Activated CD8-positive, alpha-beta memory T cell treated with anti-CD3 and anti-CD28 coated beads for 24 hours (primary cell): ENCODE data around the gene FLII.
A peak's percentile ranks its signal among the peaks of the same experiment; 100 is the strongest.

Experiments
- DNase-seq: peaks from one replicate; pipeline ENCODE4 v3.0.0-alpha.2; 2020

Gene FLII

GRCh38 chr17:18241229-18241871 is 17.2 kb downstream of the FLII start:
- no peak for DNase-seq

DNA sequence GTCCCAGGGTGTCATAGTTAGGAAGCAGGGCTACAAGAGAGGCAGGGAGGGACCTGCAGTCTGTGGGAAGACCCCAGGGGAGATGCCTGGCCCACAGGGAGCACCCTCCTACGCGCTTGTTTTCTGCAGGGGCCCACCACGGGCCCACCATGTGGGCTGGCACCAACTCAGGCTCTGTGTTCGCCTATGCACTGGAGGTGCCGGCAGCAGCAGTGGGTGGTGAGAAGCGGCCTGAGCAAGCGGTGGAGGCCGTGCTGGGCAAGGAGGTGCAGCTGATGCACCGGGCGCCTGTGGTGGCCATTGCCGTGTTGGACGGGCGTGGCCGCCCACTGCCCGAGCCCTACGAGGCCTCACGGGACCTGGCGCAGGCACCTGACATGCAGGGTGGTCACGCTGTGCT is 18.1 kb downstream of the FLII start:
- no peak for DNase-seq

DNA sequence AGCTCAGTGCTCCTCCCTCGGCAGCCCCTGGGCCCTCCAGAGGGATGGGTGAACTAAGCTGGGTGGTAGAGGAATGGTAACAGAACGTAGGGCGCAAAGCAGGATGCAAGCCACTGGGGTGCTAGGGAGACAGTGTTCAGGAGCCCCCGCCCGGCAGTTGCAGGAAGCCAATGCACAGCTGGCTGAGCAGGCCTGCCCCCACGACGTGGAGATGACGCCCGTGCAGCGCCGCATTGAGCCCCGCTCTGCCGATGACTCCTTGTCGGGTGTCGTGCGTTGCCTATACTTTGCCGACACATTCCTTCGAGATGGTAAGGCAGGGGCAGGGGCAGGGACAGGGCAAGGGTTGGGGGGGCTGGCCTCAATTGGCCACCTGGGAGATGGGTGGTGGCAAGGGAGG is 20.2 kb downstream of the FLII start:
- DNase-seq, result no peak

DNA sequence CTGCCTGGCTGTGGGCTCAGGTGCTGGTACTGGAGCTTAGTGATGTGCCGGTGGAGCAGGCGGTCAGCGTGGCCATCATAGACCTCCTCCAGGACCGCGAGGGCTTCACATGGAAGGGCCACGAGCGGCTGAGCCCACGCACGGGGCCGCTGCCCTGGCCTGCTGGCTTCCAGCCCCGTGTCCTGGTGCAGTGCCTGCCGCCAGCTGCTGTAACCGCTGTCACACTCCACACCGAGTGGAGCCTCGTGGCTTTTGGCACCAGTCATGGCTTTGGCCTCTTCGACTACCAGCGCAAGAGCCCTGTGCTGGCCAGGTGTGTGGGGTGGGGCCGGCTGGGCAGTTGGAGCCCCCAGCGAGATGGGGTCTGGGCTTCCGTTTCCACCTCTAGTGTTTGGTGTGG is 21.1 kb downstream of the FLII start:
- DNase-seq, result no peak

DNA sequence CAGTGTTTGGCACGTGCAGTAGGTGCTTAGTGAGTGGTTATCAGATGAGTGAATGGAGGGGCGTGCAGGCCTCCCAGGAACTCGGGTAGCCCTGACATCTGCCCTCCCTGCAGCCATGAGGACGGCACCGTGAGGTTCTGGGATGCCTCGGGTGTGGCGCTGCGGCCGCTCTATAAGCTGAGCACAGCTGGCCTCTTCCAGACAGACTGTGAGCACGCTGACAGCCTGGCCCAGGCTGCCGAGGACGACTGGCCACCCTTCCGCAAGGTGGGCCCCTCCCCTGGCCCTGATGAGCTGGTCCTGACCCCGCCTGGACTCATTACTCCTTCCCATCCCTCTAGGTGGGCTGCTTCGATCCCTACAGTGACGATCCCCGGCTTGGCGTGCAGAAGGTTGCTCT is 22.0 kb downstream of the FLII start:
- DNase-seq, result no peak

- DNase-seq, result peak; percentile 66
Measured at GRCh38 chr17:18235743-18236256, 22.7 kb downstream of the FLII start.

DNA sequence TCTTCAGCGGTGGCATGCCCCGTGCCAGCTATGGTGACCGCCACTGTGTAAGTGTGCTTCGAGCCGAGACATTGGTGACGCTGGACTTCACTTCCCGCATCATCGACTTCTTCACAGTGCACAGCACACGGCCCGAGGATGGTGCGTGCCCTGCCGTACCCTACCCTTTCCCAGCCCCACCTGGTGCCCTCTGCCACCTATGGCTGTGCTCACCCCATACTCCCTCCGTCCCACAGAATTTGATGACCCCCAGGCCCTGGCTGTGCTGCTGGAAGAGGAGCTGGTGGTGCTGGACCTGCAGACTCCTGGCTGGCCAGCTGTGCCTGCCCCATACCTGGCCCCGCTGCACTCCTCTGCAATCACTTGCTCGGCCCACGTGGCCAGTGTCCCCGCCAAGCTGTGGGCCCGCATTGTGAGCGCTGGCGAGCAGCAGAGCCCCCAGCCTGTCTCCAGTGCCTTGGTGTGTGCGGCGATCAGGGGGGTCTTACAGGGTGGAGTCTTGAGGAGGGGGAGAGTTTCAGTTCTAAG is 23.6 kb downstream of the FLII start:
- no peak for DNase-seq

DNA sequence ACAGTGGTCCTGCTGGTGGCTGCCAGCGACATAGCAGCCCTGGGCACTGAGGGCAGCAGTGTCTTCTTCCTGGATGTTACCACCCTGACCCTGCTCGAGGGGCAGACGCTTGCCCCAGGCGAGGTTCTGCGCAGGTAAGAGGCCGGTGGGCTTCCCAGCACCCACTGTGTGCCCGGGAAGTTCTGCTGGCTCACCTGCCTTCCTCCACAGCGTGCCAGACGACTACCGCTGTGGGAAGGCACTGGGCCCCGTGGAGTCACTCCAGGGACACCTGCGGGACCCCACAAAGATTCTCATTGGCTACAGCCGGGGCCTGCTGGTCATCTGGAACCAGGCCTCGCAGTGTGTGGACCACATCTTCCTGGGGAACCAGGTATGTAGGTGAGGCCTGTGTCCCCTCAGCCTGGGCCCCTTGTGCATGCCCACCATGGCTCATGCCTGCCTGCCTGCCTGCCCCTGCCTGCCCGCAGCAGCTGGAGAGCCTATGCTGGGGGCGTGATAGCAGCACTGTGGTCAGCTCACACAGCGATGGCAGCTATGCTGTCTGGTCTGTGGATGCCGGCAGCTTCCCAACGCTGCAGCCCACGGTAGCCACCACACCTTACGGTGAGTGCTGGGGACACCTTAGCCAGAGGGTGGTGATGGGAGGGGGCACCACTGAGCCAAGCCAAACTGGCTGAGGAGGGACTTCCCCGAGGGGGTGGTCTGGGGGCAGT is 24.6 kb downstream of the FLII start:
- no peak for DNase-seq

DNA sequence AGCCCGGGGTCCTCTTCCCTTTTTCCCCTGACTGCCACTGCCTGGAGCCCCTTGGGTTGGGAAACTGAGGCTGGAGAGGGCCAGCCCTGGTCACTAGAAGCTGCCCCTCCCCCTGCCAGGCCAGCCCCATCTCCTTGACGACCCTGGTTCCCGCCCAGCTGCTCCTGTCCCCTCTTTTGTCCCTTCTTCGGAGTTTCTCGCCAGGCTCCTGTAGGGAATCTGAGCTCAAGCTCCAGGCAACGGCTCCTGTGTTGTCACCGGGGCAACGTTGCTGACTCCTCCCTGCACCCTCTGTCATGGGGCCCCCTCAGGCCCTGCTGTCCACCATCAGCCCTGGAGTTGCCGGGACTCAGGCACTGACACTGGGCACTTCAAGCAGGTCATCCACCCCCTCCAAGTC is 27.4 kb downstream of the FLII start:
- no peak for DNase-seq

GRCh38 chr17:18230288-18231141 is 28.0 kb downstream of the FLII start:
- DNase-seq, result no peak

- DNase-seq, result no peak
Measured at GRCh38 chr17:18229771-18230170, 28.8 kb downstream of the FLII start.

DNA sequence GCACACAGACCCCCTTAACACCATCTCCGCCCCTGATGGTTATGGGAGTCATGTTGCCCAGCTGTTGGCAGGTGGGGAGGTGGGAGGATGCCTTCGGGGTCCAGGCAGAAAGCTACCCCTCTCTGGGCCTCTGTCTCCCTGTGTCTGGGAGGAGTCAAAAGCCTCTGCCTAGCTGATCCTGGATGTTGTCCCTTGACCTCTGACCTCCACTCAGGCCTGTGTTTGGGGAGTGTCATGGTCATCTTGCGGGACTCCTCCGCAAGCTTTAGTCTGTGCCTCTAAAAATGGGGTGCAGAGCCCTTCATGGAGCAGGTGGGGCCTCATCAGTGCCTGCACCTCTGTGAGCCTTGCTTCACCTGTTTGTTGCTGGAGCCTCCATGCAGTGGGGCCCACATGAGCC is 29.3 kb downstream of the FLII start:
- DNase-seq, result no peak

GRCh38 chr17:18228176-18228682 is 30.3 kb downstream of the FLII start:
- no peak for DNase-seq

GRCh38 chr17:18227635-18228034 is 30.9 kb downstream of the FLII start:
- DNase-seq, result no peak

GRCh38 chr17:18226284-18226945 is 32.1 kb downstream of the FLII start:
- DNase-seq, result no peak

GRCh38 chr17:18225642-18226283 is 32.8 kb downstream of the FLII start:
- DNase-seq, result peak; percentile 73

- DNase-seq, result peak; percentile 98
Measured at GRCh38 chr17:18225121-18225641, 33.4 kb downstream of the FLII start, which contains the start of gene LLGL1. LLGL1 (plus strand) TSS chr17:18225635; CDS start chr17:18225683, 48 bp downstream.

- DNase-seq, result no peak
Measured at GRCh38 chr17:18224387-18225120, 34.0 kb downstream of the FLII start.

DNA sequence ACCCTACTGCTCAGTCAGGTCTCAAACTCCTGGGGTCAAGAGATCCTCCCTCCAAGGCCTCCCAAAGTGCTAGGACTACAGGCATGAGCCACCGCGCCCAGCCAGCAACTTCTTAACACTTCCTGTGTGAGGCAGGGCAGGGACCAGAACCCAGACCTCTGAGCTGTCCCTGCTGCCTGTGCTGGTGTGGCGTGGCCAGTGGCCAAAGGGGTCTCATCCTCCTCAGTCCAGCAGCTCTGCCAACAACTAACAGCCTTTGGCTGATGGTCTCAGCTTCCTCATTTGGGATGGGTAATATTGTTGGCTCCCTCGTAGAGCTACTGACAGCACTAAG is 34.5 kb downstream of the FLII start:
- DNase-seq, result no peak

DNA sequence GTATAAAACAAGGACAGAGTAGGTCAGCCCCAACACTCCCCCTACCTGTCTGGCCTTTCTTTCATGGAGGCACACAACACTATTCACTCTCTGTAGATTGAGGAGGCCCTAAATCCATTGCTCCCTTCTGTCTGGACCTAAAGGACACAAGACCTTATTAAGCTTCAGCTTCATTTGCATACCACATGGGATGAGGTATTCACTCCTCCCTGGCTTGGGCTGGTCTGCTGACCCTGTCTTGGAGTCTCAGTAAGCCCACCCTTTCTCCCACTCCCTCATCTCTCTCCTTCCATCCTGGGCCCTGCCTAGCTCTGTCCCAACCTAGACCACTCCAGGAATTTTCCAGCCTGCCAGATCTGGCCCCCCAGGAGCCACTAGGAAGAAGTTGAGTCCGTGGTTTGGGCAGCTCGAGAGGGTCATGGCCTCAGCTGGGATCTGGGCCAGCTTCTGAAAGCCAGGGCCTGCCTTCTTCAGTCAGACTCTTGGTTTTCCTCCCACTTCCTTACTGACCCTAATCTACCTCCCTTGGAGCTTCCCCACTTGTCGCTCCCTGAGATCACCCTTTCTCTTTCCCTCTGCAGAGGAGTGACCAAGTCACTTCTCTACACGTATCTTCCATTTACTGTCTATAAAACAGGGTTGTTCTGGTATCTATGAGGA is 39.7 kb downstream of the FLII start:
- DNase-seq, result no peak
